A673 (cell line): ENCODE measurements around the gene CARF. TPM values are rescaled to one million over a fixed set of nuclear protein-coding genes. Genes with fewer than 3 reads are reported as not detected.

ENCODE experiments used
- BruUV-seq: library from RNA; stranded (reverse); fragments of 400-500 nt; replicated peaks from 2 replicates; lab custom pipeline; 2021; lab: Mats Ljungman, UMichigan
- CTCF ChIA-PET: fragments of 300-600 bp; sonication (Branson Sonifier 250); formaldehyde crosslinking; loops from one replicate; lab custom pipeline; 2022; ENCODE audit warnings: antibody characterized with exemption; lab: Charles Lee
- POLR2A ChIA-PET: fragments of 300-600 bp; sonication (Branson Sonifier 250); formaldehyde crosslinking; loops from one replicate; lab custom pipeline; 2022; ENCODE audit warnings: antibody characterized with exemption; ENCODE audit not compliant: low non-redundant PET; lab: Charles Lee
- DNase-seq: peaks from one replicate; pipeline ENCODE4 v3.0.0-alpha.2; 2015; ENCODE audit warnings: low spot score
- H3K27ac ChIP-seq: fragments of 200-600 bp; sonication (generic); 2 replicates; pipeline ENCODE4 v1.5.1; 2016; ENCODE audit warnings: mixed run types, low read depth, mild to moderate bottlenecking, mixed read lengths, antibody characterized with exemption, low read length; ENCODE audit not compliant: poor library complexity, severe bottlenecking
- H3K27me3 ChIP-seq: fragments of 200-600 bp; sonication (generic); replicated peaks from 2 replicates; pipeline ENCODE4 v1.6.1; 2017; ENCODE audit warnings: mixed run types, low read depth, mild to moderate bottlenecking, mixed read lengths, antibody characterized with exemption, low read length; ENCODE audit not compliant: insufficient read depth, poor library complexity
- H3K36me3 ChIP-seq: fragments of 200-600 bp; sonication (generic); 2 replicates; pipeline ENCODE4 v1.6.1; 2016; ENCODE audit warnings: mixed run types, mild to moderate bottlenecking, mixed read lengths, antibody characterized with exemption, low read length; ENCODE audit not compliant: insufficient read depth, poor library complexity, severe bottlenecking
- H3K4me1 ChIP-seq: fragments of 200-600 bp; sonication (generic); 2 replicates; pipeline ENCODE4 v1.6.1; 2017; ENCODE audit warnings: mixed run types, mild to moderate bottlenecking, mixed read lengths, antibody characterized with exemption, low read length; ENCODE audit not compliant: insufficient read depth, poor library complexity, severe bottlenecking
- H3K4me3 ChIP-seq: fragments of 200-600 bp; sonication (generic); 2 replicates; pipeline ENCODE4 v1.5.1; 2016; ENCODE audit warnings: low read depth, mixed run types, mild to moderate bottlenecking, mixed read lengths, low read length; ENCODE audit not compliant: poor library complexity, severe bottlenecking
- H3K9me3 ChIP-seq: fragments of 200-600 bp; sonication (generic); 2 replicates; pipeline ENCODE4 v1.6.1; 2016; ENCODE audit warnings: mixed run types, low read depth, mild to moderate bottlenecking, mixed read lengths, antibody characterized with exemption, low read length; ENCODE audit not compliant: poor library complexity, severe bottlenecking
- EZH2 ChIP-seq: fragments of 200-600 bp; sonication (generic); IDR thresholded peaks from 2 replicates; pipeline ENCODE4 v1.6.1; 2017; ENCODE audit warnings: borderline replicate concordance, low read depth, mild to moderate bottlenecking, mixed read lengths, antibody characterized with exemption, low read length; ENCODE audit not compliant: poor library complexity, severe bottlenecking
- intact Hi-C: fragments of 100-400 bp; cut with micrococcal nuclease; formaldehyde crosslinking; loops from one replicate; pipeline ENCODE4 v1.10.0; 2022; ENCODE audit not compliant: unreplicated experiment
- total RNA-seq: library from RNA; stranded (reverse); gene quantifications from 2 replicates; pipeline ENCODE4 v1.2.3, GENCODE V29; 2021
- TF ChIP-seq, protein P1 (sequence below): fragments of 300-800, 200-600 bp; sonication (generic); conservative IDR thresholded peaks from 2 replicates; pipeline ENCODE4 v1.5.1; 2017; ENCODE audit warnings: low read depth, mild to moderate bottlenecking, antibody characterized with exemption, low read length, moderate library complexity, mixed read lengths

The CARF gene
- total RNA-seq, 1 experiment from 2014 or later = 5.1 TPM

DNA sequence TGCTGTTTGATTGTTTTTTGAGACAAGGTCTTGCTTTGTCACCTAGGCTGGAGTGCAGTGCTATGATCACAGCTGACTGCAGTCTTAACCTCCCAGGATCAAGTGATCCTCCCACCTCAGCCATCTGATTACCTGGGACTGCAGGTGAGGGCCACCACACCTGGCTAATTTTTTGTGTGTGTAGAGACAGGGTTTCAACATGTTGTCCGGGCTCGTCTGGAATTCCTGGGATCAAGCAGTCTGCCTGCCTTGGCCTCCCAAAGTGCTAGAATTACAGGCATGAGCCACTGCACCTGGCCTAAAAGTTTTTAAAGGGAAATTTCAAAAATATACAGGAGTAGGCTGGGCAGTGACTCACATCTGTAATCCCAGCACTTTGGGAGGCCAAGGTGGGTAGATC is 22.4 kb downstream of the CARF start:
- Histone ChIP-seq H3K27ac (no peak overlapping the region), H3K4me1 (no peaks in the 10 kb centered on the region), H3K9me3 (no peaks in the 10 kb centered on the region), H3K4me3 (no peak overlapping the region), H3K36me3 (no peaks in the 10 kb centered on the region), H3K27me3 (no peaks in the 10 kb centered on the region)
- TF ChIP-seq EZH2 = no peak
- TF ChIP-seq, protein P1, sequence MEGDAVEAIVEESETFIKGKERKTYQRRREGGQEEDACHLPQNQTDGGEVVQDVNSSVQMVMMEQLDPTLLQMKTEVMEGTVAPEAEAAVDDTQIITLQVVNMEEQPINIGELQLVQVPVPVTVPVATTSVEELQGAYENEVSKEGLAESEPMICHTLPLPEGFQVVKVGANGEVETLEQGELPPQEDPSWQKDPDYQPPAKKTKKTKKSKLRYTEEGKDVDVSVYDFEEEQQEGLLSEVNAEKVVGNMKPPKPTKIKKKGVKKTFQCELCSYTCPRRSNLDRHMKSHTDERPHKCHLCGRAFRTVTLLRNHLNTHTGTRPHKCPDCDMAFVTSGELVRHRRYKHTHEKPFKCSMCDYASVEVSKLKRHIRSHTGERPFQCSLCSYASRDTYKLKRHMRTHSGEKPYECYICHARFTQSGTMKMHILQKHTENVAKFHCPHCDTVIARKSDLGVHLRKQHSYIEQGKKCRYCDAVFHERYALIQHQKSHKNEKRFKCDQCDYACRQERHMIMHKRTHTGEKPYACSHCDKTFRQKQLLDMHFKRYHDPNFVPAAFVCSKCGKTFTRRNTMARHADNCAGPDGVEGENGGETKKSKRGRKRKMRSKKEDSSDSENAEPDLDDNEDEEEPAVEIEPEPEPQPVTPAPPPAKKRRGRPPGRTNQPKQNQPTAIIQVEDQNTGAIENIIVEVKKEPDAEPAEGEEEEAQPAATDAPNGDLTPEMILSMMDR = no peak
- POLR2A ChIA-PET = no interaction called here
- intact Hi-C loops = no loop called here
- BruUV-seq = no TSS peak
- DNase-seq = no peak
- CTCF ChIA-PET = no interaction called here

DNA sequence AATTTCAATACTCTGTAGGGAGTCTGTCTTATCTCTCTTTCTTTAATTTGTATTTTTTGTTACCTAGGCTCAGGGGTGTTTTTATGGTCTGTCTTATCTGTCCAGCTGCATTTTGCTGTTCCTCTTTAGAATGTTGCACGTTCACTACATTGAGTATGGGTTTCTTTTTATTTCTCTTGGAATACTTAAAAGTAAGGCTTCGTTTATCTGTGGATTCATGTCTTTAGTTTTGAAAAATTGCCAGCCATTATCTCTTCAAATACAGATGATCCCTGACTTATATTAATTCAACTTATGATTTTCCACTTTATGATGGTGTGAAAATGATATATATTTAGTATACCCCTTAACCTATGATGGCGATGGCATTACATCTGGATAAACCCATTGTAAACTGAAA is 26.9 kb downstream of the CARF start:
- intact Hi-C loops = no loop called here
- no peak overlapping the region for H3K27ac ChIP-seq
- H3K9me3 ChIP-seq = no peaks in the 10 kb centered on the region
- no peaks in the 10 kb centered on the region for H3K36me3 ChIP-seq
- H3K27me3 ChIP-seq = no peaks in the 10 kb centered on the region
- H3K4me3 ChIP-seq = no peak overlapping the region
- TF ChIP-seq, protein P1 = no peak
- no peak for TF ChIP-seq EZH2
- no peak for DNase-seq
- ChIA-PET POLR2A (no interaction called here), CTCF (no interaction called here)
- no TSS peak for BruUV-seq
- H3K4me1 ChIP-seq = no peaks in the 10 kb centered on the region

DNA sequence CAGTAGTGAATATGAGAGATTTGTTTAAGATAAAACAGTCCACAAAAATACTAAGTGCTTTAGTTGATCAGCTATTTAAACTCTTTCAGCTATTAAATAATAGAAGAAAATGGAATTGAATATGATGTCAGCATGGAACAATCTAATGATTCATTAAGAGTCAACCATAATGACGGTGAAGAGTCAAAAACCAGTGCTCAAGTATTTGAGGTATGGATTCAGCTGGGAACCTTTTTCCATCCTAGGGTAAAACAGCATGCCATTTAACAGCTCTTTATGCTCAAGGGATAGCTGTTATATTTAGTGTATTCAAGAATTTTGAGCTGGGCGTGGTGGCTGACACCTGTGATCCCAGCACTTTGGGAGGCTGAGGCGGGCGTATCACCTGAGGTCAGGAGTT is 29.7 kb downstream of the CARF start:
- H3K9me3 ChIP-seq = no peaks in the 10 kb centered on the region
- no peak overlapping the region for H3K4me3 ChIP-seq
- TF ChIP-seq EZH2 = no peak
- TF ChIP-seq, protein P1 = no peak
- no TSS peak for BruUV-seq
- no peaks in the 10 kb centered on the region for H3K27me3 ChIP-seq
- H3K4me1 ChIP-seq = no peaks in the 10 kb centered on the region
- ChIA-PET CTCF (no interaction called here), POLR2A (no interaction called here)
- DNase-seq = no peak
- intact Hi-C loops = no loop called here
- no peaks in the 10 kb centered on the region for H3K36me3 ChIP-seq
- H3K27ac ChIP-seq = no peak overlapping the region
